Right lobe of liver (tissue), 4 donors: ENCODE results near the gene IKBKG.
"Not testable (repeated sequence)": the region's sequence is repeated elsewhere in the genome, so short reads cannot be mapped to it uniquely, and the experiment has no call there.

ENCODE experiments used
- POLR2A ChIP-seq: fragments of 450-650 bp; IDR thresholded peaks from one replicate; pipeline ENCODE4 v1.6.1; 2017; ENCODE audit warnings: antibody characterized with exemption, mild to moderate bottlenecking
- TF ChIP-seq, protein P1 (sequence below), 4 donors: fragments of 200-600 bp in 3 of 4; fragments of 450-650 bp in 1 of 4; IDR thresholded peaks; one replicate each; pipeline versions ENCODE4 v1.5.1 to v1.8.0; 2016 to 2022; ENCODE audit warnings: antibody characterized with exemption in 4 of 4, mild to moderate bottlenecking in 2 of 4
- donor health status: DM: no; HTN: no; CAD: no.
- donor health status: DM: no; HTN: no; CAD: no.
- donor health status: DM: no; HTN: yes; CAD: no.

DNA sequence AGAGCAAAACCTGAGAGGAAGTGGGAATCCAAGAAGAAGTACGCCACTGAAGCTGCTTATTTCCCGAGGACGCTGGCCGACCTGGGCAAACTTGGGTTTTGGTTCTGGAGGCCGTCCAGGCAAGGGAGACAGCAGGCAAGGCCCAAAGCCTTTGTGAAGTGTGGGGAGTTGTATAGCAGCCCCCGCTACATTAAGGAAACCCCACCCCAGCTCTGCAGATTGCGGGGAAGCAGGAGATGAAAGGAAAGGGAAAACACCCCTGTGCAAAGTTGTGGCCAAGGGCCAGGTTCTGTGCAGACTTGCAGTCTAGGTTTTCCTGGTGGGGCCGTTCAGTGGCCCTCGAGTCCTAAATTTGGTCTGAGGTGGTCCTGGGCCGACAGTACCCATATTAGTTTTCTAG, 25.6 kb downstream of the IKBKG start:
- not testable (repeated sequence) for TF ChIP-seq POLR2A
- TF ChIP-seq, protein P1, sequence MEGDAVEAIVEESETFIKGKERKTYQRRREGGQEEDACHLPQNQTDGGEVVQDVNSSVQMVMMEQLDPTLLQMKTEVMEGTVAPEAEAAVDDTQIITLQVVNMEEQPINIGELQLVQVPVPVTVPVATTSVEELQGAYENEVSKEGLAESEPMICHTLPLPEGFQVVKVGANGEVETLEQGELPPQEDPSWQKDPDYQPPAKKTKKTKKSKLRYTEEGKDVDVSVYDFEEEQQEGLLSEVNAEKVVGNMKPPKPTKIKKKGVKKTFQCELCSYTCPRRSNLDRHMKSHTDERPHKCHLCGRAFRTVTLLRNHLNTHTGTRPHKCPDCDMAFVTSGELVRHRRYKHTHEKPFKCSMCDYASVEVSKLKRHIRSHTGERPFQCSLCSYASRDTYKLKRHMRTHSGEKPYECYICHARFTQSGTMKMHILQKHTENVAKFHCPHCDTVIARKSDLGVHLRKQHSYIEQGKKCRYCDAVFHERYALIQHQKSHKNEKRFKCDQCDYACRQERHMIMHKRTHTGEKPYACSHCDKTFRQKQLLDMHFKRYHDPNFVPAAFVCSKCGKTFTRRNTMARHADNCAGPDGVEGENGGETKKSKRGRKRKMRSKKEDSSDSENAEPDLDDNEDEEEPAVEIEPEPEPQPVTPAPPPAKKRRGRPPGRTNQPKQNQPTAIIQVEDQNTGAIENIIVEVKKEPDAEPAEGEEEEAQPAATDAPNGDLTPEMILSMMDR (IDR thresholded peaks at IDR 0.05), result not testable (repeated sequence)
